NCI-H345 (cell line): ENCODE data around the gene BIN1.
A peak's percentile ranks its signal among the peaks of the same experiment; 100 is the strongest.

Source experiments
- DNase-seq: peaks from one replicate; lab custom pipeline; 2025; lab: John Stamatoyannopoulos, UW

The BIN1 gene

GRCh38 chr2:127074936-127075335 is 32.0 kb downstream of the BIN1 start:
- no peak for DNase-seq

- DNase-seq: no peak
Observed at GRCh38 chr2:127074358-127074757, 32.6 kb downstream of the BIN1 start.

- DNase-seq: no peak
Observed at GRCh38 chr2:127072970-127073369, 34.0 kb downstream of the BIN1 start.

- DNase-seq: no peak
Observed at GRCh38 chr2:127072396-127072795, 34.6 kb downstream of the BIN1 start.

- DNase-seq: no peak
Observed at GRCh38 chr2:127071901-127072328, 35.0 kb downstream of the BIN1 start.

DNA sequence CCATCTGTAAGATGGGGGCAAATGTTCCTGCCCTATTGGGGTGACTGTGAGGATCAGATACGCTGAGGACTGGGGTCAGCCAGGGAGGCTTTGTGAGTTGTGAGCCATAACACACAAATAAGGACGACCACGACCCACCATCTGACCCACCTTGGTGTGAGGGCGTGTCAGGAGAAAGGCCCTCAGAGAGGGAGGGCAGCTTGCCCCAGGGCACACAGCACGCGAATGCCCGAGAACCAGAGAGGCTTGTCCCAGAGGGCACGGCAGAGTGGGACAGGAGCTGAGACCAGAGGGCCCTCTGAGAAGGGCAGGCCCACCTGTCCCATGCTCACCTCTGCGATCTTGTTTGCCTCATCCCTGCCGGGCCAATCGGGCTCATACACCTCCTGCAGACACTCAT is 36.7 kb downstream of the BIN1 start:
- no peak for DNase-seq

DNA sequence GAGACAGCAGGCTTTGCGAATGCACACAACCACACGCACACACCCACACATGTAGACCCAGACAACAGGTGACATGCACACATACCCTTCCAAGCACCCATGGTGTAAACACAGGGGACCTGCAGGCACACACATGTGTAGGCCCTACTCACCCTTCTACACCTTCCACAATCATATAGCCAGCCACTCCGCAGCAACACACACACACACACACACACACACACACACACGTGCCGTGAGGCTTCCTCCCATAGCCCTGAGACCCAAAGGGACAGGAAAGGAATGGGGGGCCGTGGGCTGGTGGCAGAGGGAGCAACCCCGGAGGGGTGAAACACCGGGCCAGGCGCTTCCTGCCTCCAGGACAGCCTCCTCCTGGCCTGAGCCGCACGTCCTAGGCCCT is 37.4 kb downstream of the BIN1 start:
- DNase-seq: no peak

GRCh38 chr2:127069003-127069402 is 38.0 kb downstream of the BIN1 start:
- no peak for DNase-seq

DNA sequence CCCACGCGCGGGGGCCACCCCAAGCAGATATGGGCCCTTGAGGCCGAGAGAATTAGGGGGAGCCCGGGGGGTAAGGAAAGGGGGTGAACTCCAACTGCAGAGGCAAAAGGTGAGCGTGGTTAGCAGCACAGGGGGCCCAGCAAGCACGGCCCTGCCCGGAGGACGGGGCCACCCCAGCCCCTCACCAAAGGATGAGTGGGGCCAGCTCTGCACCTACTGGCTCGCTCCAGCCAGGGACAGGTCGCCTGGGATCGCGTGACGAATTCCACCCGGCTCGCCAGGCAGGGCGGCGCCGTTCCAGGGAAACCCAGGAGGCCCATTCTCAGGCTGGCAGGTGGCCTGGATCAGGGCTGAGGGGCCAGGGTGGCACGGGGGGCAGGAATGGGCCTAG is 38.6 kb downstream of the BIN1 start:
- no peak for DNase-seq

DNA sequence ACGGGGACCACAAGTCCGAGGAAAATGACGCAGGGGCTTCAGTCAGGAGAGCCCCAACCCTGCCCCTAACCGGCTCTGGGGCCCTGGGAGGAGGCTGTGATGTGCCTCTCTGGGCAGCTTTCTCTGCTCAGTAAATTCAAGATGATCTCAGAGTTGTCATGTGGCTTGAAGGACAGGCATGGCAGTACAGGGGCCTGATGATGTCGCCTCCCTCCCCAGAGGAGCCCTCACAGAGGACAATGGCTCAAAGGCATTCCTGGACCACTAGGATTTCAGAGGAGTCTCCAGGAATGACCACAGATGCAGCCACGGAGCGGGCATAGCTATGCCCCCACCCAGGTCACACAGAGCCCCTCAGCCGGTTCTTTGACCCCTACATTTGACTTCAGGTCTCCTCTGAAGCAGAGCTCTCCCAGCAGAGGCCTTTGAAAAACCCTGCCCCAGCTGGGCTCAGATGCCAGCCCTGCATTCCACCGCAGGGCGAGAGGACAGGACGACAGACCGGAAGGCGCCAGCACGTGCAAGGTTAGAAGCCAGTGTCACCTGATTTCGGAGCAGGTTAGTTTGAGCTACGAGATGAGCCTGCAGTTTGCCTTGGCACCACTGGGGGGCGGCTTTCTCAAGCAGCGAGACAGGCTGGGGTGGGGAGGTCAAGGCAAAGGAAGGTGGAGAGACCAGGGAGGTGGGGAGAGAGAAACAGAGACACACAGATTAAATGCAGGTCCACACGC is 39.2 kb downstream of the BIN1 start:
- peak; percentile 27 for DNase-seq

GRCh38 chr2:127066942-127067341 is 40.0 kb downstream of the BIN1 start:
- no peak for DNase-seq

DNA sequence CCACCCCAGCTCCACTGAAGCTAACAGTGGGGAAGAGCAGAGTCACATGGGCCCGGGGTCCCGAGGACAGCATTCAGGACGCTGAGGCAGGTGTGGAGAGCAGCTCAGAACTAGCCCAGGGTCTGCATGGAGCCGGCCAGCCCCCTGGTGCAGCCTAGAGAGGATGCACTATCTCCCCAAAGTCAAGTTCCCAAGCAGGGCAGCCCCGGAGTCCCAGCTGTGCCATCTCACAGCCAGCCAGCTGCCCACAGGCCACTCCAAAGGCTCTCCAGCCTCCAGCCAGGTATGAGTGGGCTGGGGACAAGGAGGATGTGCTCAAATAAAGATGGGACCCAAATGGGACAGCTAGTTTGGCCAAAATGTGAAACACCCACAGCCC is 41.0 kb downstream of the BIN1 start:
- DNase-seq: no peak

- no peak for DNase-seq
Observed at GRCh38 chr2:127065299-127065939, 41.5 kb downstream of the BIN1 start.

- DNase-seq: no peak
Observed at GRCh38 chr2:127064642-127065250, 42.2 kb downstream of the BIN1 start.

GRCh38 chr2:127063701-127064590 is 43.0 kb downstream of the BIN1 start:
- no peak for DNase-seq

DNA sequence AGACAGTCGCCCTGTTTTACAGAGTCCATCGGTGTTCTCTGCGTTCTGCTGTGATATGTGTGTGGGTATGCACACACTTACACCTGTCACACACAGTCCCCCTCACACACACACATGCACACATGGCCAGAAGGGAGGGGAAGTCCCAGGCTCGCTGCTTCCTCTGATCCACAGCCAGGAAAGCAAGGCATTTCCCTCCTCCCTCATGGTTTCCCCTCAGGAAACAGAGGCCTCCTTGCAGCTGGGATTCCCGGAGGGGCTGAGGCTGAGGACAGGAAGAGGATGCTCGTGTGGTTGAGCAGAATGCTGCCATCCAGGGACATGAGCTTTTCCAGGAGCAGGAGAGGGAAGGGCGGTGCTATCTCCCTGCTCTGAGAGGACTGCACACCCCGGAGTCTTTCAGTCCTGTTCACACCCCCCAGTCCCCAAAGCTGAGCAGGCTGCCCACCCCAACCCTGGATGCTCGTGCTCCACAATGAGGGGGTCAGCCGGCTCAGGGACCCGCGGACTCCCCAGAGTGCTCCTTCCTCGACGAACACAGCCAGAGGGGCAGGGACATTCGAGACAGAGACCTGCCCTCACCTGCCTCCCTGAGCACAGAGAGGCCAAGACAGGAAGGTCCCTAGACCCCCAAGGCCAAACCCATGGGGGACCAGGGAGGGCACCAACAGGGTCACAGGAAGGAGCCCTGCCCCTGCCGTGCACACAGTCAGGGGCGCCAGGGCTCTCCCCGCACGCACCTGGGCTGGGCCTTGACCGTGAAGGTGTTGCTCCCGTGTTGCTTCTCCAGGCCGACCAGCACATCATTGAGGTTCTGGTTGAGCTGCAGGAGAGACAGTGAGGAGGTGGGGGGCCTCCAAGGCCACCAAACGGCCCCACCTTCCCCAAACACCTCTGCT is 45.3 kb downstream of the BIN1 start:
- no peak for DNase-seq

- no peak for DNase-seq
Observed at GRCh38 chr2:127060264-127060945, 46.5 kb downstream of the BIN1 start.

GRCh38 chr2:127059559-127059958 is 47.4 kb downstream of the BIN1 start:
- DNase-seq: no peak

DNA sequence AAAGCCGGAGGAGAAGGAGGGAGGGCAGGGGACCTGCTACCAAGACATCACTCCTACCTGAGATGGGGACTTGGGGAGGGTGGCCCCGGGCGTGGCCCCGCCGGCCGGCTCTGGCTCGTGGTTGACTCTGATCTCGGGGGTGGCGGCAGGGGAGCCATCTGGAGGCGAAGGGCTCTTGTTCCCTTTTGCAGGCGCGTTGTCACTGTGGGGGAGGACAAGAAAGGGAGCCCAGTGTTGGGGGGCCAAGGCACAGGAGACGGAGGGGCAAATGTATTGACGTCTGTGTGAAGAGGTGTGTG is 48.1 kb downstream of the BIN1 start:
- DNase-seq: no peak

GRCh38 chr2:127058246-127058953 is 48.6 kb downstream of the BIN1 start:
- DNase-seq: no peak
